Non-pigmented ciliary epithelial cell (primary cell): ENCODE data around the gene COQ10A.
"Not testable (repeated sequence)": the region's sequence is repeated elsewhere in the genome, so short reads cannot be mapped to it uniquely, and the experiment has no call there.

Source experiments
- DNase-seq: peaks from one replicate; pipeline ENCODE4 v3.0.0-alpha.2; 2010; ENCODE audit warnings: low read depth

COQ10A gene

DNA sequence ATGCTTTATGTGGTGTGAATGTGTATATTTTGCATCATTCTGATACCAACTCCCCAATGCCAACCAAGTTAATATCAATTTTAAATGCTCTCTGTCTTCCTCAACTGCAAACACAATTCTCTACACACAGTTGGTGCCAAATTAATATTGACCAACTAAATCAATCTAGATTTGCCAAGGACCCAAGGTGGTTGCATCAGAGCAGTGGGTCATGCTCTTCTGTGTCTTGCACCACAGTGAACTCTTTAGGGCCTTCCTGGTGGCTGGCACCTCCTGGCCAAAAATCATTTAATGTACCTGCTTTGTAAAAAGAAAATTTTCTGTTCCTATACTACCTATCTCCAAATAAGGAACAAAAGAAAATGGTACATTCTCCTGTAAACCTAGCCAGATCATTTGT is 14.1 kb downstream of the COQ10A start:
- no peak for DNase-seq

DNA sequence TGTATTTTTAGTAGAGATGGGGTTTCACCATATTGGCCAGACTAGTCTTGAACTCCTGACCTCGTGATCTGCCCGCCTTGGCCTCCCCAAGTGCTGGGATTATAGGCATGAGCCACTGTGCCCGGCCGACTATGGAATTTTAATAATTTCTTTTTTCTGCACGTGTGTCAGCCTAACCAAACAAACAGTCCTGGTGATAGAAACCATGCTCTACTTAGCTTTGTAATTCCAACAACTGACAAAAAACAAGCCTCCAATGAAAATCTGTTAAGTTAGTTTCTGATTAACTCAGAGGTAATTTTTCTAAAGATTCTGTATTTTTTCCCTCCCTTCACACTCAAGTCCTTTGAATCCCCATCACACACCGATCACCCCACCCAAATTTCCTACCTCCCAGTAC is 15.3 kb downstream of the COQ10A start:
- DNase-seq: no peak

DNA sequence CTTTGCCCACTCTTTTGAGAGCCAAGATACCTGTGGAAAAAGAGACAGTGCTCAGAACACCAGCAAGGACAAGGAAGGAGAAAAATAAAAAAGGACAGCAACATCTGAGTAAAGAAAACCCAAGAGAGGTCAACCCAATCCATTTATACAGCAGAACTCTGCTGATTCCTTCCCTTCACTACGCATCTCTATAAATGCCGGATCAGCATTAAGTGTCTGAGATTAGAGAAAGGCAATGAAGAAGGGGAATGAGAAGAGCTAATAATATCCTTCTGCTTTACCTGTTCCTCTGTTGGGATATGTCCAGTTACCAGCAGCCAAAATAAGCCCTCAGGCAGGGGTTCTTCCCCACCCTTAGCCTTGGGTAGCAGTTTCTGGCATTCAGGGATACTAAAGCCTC is 15.8 kb downstream of the COQ10A start:
- no peak for DNase-seq

GRCh38 chr12:56284263-56284662 is 17.5 kb downstream of the COQ10A start:
- DNase-seq: not testable (repeated sequence)

DNA sequence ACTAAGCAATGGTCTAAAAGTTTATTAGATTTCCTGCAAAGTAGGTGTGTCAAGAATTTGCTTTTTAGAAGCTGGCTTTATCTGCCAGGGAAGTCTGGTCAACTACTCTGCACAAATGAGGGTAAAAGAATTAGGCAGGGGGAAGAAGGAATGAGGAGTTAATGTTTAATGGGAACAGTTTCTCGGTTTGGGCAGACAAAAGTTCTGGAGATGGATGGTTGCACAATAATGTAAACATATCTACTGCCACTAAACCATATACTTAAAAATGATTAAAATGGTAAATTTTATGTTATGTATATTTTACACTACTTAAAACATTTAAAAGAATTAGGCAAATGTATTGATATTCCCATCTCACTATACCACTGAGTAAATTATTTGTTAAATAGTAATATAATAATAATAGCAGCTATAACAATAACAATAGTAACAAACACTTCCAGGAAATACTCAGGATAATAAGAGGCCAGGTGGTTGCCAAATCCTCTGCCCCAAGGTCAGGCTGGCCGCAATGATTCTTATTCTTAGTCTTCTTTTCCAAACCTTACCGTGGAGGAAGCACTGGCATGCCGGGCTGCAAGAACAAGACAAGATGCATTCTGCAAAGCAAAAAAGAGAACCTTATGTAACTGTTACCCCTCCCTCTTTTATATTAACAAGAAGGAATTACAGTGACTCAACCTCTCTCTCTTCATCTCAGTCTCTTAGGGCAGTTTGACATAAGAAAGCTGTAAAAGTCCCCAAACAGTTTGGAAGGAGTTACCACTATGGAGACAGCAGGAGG is 19.5 kb downstream of the COQ10A start:
- no peak for DNase-seq

DNA sequence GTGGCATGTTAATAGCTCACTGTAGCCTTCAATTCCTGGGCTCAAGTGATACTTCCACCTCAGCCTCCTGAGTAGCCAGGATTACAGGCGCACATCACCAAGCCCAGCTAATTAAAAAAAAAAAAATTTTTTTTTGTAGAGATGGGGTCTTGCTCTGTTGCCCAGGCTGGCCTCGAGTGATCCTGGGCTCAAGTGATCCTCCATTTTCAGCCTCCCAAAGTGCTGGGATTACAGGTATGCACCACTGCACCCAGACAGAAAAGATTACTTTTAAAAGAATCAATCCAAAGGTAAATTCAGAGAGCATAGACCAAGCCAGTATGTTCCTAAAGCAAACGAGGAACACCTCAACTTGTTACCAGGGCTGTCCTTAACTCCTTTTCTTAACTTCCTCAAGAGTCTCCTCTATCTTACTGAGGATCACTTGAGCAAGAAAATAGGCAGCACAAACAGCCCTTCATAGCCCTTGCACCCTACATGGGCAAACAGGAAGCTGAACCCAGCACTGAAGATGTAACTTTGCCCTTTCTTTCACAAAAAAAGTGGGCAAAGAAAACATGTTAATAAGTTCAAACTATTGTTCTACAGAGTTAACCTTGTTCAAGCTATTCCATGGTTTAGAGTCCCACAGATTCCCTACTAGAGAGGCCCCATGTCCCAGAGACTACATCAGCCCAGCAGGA is 22.1 kb downstream of the COQ10A start:
- no peak for DNase-seq

- no peak for DNase-seq
Observed at GRCh38 chr12:56293795-56294194, 27.1 kb downstream of the COQ10A start.

GRCh38 chr12:56296295-56296694 is 29.6 kb downstream of the COQ10A start:
- no peak for DNase-seq

GRCh38 chr12:56297400-56297799 is 30.7 kb downstream of the COQ10A start:
- no peak for DNase-seq

- DNase-seq: no peak
Observed at GRCh38 chr12:56298828-56299227, 32.1 kb downstream of the COQ10A start.

- no peak for DNase-seq
Observed at GRCh38 chr12:56299308-56299852, 32.6 kb downstream of the COQ10A start.

GRCh38 chr12:56299853-56300643 is 33.3 kb downstream of the COQ10A start, which contains the start of gene CS:
Gene CS (minus strand): TSS chr12:56300330. CDS start chr12:56300201, 129 bp downstream.
- DNase-seq: peak; percentile 89

GRCh38 chr12:56300644-56301464 is 34.1 kb downstream of the COQ10A start:
- no peak for DNase-seq

- DNase-seq: no peak
Observed at GRCh38 chr12:56304276-56304675, 37.5 kb downstream of the COQ10A start.

- no peak for DNase-seq
Observed at GRCh38 chr12:56304872-56305590, 38.3 kb downstream of the COQ10A start.

- no peak for DNase-seq
Observed at GRCh38 chr12:56307221-56307965, 40.7 kb downstream of the COQ10A start.

- no peak for DNase-seq
Observed at GRCh38 chr12:56308714-56309113, 42.0 kb downstream of the COQ10A start.

- DNase-seq: no peak
Observed at GRCh38 chr12:56311003-56311402, 44.3 kb downstream of the COQ10A start.

- DNase-seq: no peak
Observed at GRCh38 chr12:56315249-56315621, 48.5 kb downstream of the COQ10A start.
